ENCODE results near the gene RPS13.

GRCh38 chr11:17121981-17122380 is 44.5 kb upstream of the RPS13 start:
- TF ChIP-seq CTCF (IDR thresholded peaks at IDR 0.05 in 2 of 3, conservative IDR thresholded peaks at IDR 0.05 in 1 of 3; ENCODE audit: insufficient read depth in 2 of 3, low read depth in 1 of 3, low read length in 3 of 3) (no peak), PATZ1 (CRISPR knock-in tag; IDR thresholded peaks at IDR 0.05; ENCODE audit: borderline replicate concordance) (no peak), HMGXB4 (CRISPR knock-in tag; IDR thresholded peaks at IDR 0.05) (no peak)
